OCI-LY7 (cell line): Measurements from ENCODE around the gene B4GALT6.

Experiments
- CTCF ChIP-seq: fragments of 200-600 bp; sonication (generic); conservative IDR thresholded peaks from 2 replicates; pipeline ENCODE4 v1.5.1; 2014; ENCODE audit warnings: mild to moderate bottlenecking, antibody characterized with exemption, low read length, moderate library complexity, mixed read lengths
- EZH2phosphoT487 ChIP-seq: fragments of 200-600 bp; sonication (generic); IDR thresholded peaks from 2 replicates; pipeline ENCODE4 v1.6.1; 2018; ENCODE audit warnings: low read depth, borderline replicate concordance, mild to moderate bottlenecking, mixed run types, antibody characterized with exemption, low read length, moderate library complexity, mixed read lengths

- TF ChIP-seq CTCF (no peak), EZH2phosphoT487 (no peak)
Measured at GRCh38 chr18:31595121-31595771, 89.1 kb downstream of the B4GALT6 start.
